Measurements from ENCODE around the gene BPIFB2.

Gene BPIFB2

GRCh38 chr20:33067806-33068205, 60.3 kb downstream of the BPIFB2 start:
- H3K4me2 ChIP-seq (ENCODE audit: low read length, poor library complexity, severe bottlenecking) = no peak overlapping the region
- no peak overlapping the region for H2BK120ac ChIP-seq (ENCODE audit: low read depth, low read length)
- no peak overlapping the region for H2BK12ac ChIP-seq (ENCODE audit: low read length in 2 of 2)
- no peak overlapping the region for H2AFZ ChIP-seq (ENCODE audit: low read depth, low read length)
- WGBS = 83% methylated on average over 3 of the region's 3 CpGs
- H3K4me1 ChIP-seq (ENCODE audit: control insufficient read depth, insufficient read depth, low read depth, low read length) = no peaks in the 10 kb centered on the region
- H2BK5ac ChIP-seq (ENCODE audit: low read depth, low read length, poor library complexity, severe bottlenecking) = no peak overlapping the region
- no peaks in the 10 kb centered on the region for H3K36me3 ChIP-seq (ENCODE audit: control insufficient read depth in 1 of 2, insufficient read depth in 2 of 2, low read depth in 1 of 2, low read length in 2 of 2)
- no peak overlapping the region for H3K4me3 ChIP-seq (ENCODE audit: insufficient read depth in 1 of 2, low read depth in 1 of 2, low read length in 2 of 2)
- no peak overlapping the region for H3K18ac ChIP-seq (ENCODE audit: low read depth in 1 of 2, low read length in 2 of 2)
- H4K91ac ChIP-seq (ENCODE audit: low read length) = no peak overlapping the region
- H3K23ac ChIP-seq (ENCODE audit: low read length in 2 of 2) = no peak overlapping the region
- no peak overlapping the region for H3K4ac ChIP-seq (ENCODE audit: low read depth in 1 of 2, low read length in 2 of 2)
- no peak overlapping the region for H3K9ac ChIP-seq (ENCODE audit: low read length)
- H3K79me1 ChIP-seq (replicated peaks; ENCODE audit: low read length, poor library complexity, severe bottlenecking) = no peaks in the 10 kb centered on the region
- peaks cover 9 to 72% of the 10 kb centered on the region in 2 experiments for H3K27me3 ChIP-seq (ENCODE audit: control insufficient read depth in 1 of 2, insufficient read depth in 1 of 2, low read length in 2 of 2)
- no peak overlapping the region for H2AK5ac ChIP-seq (ENCODE audit: low read length, severe bottlenecking)
- no peak overlapping the region for H3K14ac ChIP-seq (ENCODE audit: low read length in 2 of 2)
- no peak for DNase-seq
- H3K9me3 ChIP-seq (ENCODE audit: control insufficient read depth, low read length) = peaks cover 5% of the 10 kb centered on the region
- H2BK15ac ChIP-seq (ENCODE audit: low read depth, poor library complexity, severe bottlenecking) = no peak overlapping the region
- H3K27ac ChIP-seq (ENCODE audit: low read length, poor library complexity, severe bottlenecking) = no peak overlapping the region
- no peak overlapping the region for H4K8ac ChIP-seq (ENCODE audit: low read length)

DNA sequence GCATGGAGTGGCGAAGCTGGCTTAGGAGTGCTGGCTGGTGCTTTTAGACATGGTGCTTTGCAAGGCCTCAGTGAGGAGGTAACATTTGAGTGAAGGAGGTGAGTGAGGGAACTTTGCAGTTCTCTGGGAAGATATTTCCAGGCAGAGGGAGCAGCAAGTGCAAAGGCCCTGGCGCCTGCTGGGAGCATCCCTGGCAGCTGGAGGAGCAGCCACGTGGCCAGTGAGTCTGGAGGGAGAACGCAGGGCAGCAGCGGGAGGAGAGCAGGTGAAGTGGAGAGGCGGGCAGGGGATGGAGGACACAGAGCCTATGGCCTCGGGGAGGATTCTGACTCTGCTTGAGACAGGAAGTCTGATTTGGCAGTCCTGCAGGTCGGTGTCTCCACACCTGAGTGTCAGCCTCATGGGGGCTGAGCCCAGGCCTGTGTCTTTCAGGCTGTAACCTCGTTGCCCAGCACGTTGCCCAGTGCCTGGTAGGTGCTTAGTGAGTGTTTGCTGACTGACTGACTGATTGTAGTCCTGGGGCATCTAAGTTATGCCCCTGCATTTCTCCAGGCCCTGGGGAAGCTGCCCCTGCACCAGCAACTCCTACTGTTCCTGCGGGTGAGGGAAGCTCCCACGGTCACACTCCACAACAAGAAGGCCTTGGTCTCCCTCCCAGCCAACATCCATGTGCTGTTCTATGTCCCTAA, 60.9 kb downstream of the BPIFB2 start:
- no peak overlapping the region for H2AFZ ChIP-seq (ENCODE audit: low read depth, low read length)
- H2BK5ac ChIP-seq (ENCODE audit: low read depth, low read length, poor library complexity, severe bottlenecking) = no peak overlapping the region
- H3K18ac ChIP-seq (ENCODE audit: low read depth in 1 of 2, low read length in 2 of 2) = no peak overlapping the region
- H3K9me3 ChIP-seq (ENCODE audit: control insufficient read depth, low read length) = peaks cover 5% of the 10 kb centered on the region
- H3K27ac ChIP-seq (ENCODE audit: low read length, poor library complexity, severe bottlenecking) = no peak overlapping the region
- H4K91ac ChIP-seq (ENCODE audit: low read length) = no peak overlapping the region
- H2BK120ac ChIP-seq (ENCODE audit: low read depth, low read length) = no peak overlapping the region
- H2BK12ac ChIP-seq (ENCODE audit: low read length in 2 of 2) = no peak overlapping the region
- no peak overlapping the region for H2BK15ac ChIP-seq (ENCODE audit: low read depth, poor library complexity, severe bottlenecking)
- no peak overlapping the region for H3K23ac ChIP-seq (ENCODE audit: low read length in 2 of 2)
- WGBS = 59% methylated on average over 12 of the region's 12 CpGs
- no peak overlapping the region for H2AK5ac ChIP-seq (ENCODE audit: low read length, severe bottlenecking)
- no peak overlapping the region for H3K4me3 ChIP-seq (ENCODE audit: insufficient read depth in 1 of 2, low read depth in 1 of 2, low read length in 2 of 2)
- H3K79me1 ChIP-seq (replicated peaks; ENCODE audit: low read length, poor library complexity, severe bottlenecking) = no peaks in the 10 kb centered on the region
- no peak overlapping the region for H3K4ac ChIP-seq (ENCODE audit: low read depth in 1 of 2, low read length in 2 of 2)
- H3K36me3 ChIP-seq (ENCODE audit: control insufficient read depth in 1 of 2, insufficient read depth in 2 of 2, low read depth in 1 of 2, low read length in 2 of 2) = no peaks in the 10 kb centered on the region
- no peak overlapping the region for H3K9ac ChIP-seq (ENCODE audit: low read length)
- peaks cover 7 to 72% of the 10 kb centered on the region in 2 experiments for H3K27me3 ChIP-seq (ENCODE audit: control insufficient read depth in 1 of 2, insufficient read depth in 1 of 2, low read length in 2 of 2)
- H3K4me1 ChIP-seq (ENCODE audit: control insufficient read depth, insufficient read depth, low read depth, low read length) = no peaks in the 10 kb centered on the region
- H3K14ac ChIP-seq (ENCODE audit: low read length in 2 of 2) = no peak overlapping the region
- no peak overlapping the region for H3K4me2 ChIP-seq (ENCODE audit: low read length, poor library complexity, severe bottlenecking)
- DNase-seq = no peak
- no peak overlapping the region for H4K8ac ChIP-seq (ENCODE audit: low read length)

DNA sequence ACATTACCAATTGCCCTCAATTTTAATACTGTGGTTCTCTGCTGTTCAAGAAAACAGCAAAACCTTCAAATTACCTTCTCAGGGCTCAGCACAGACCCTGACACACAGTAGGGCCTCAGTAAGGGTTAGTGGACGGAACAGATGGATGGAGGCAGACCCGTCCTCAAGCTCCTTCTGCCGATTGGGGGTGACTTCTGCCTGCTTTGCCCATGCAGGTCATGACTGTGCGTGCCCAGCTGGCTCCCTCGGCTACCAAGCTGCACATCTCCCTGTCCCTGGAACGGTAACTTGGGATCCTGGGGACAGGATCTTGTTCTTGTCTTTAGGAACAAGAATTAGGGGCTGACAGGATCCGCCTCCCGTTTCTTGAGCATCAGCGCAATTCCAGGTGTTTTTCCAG, 62.2 kb downstream of the BPIFB2 start:
- Histone ChIP-seq H3K36me3 (ENCODE audit: control insufficient read depth in 1 of 2, insufficient read depth in 2 of 2, low read depth in 1 of 2, low read length in 2 of 2) (no peaks in the 10 kb centered on the region), H3K23ac (ENCODE audit: low read length in 2 of 2) (no peak overlapping the region), H2BK15ac (ENCODE audit: low read depth, poor library complexity, severe bottlenecking) (no peak overlapping the region), H2BK12ac (ENCODE audit: low read length in 2 of 2) (no peak overlapping the region), H3K18ac (ENCODE audit: low read depth in 1 of 2, low read length in 2 of 2) (no peak overlapping the region), H3K27me3 (ENCODE audit: control insufficient read depth in 1 of 2, insufficient read depth in 1 of 2, low read length in 2 of 2) (peaks cover 11 to 80% of the 10 kb centered on the region in 2 experiments), H2BK5ac (ENCODE audit: low read depth, low read length, poor library complexity, severe bottlenecking) (no peak overlapping the region), H3K9ac (ENCODE audit: low read length) (no peak overlapping the region), H2AK5ac (ENCODE audit: low read length, severe bottlenecking) (no peak overlapping the region), H3K4ac (ENCODE audit: low read depth in 1 of 2, low read length in 2 of 2) (no peak overlapping the region), H3K4me1 (ENCODE audit: control insufficient read depth, insufficient read depth, low read depth, low read length) (no peaks in the 10 kb centered on the region), H4K8ac (ENCODE audit: low read length) (no peak overlapping the region), H3K27ac (ENCODE audit: low read length, poor library complexity, severe bottlenecking) (no peak overlapping the region), H2BK120ac (ENCODE audit: low read depth, low read length) (no peak overlapping the region), H3K79me1 (replicated peaks; ENCODE audit: low read length, poor library complexity, severe bottlenecking) (no peaks in the 10 kb centered on the region), H3K4me2 (ENCODE audit: low read length, poor library complexity, severe bottlenecking) (no peak overlapping the region), H3K14ac (ENCODE audit: low read length in 2 of 2) (no peak overlapping the region), H3K4me3 (ENCODE audit: insufficient read depth in 1 of 2, low read depth in 1 of 2, low read length in 2 of 2) (no peak overlapping the region), H4K91ac (ENCODE audit: low read length) (no peak overlapping the region), H3K9me3 (ENCODE audit: control insufficient read depth, low read length) (peaks cover 5% of the 10 kb centered on the region), H2AFZ (ENCODE audit: low read depth, low read length) (no peak overlapping the region)
- 73% methylated on average over 9 of the region's 9 CpGs for WGBS
- DNase-seq = no peak

GRCh38 chr20:33070111-33071053, 62.9 kb downstream of the BPIFB2 start:
- no peak overlapping the region for H2BK12ac ChIP-seq (ENCODE audit: low read length in 2 of 2)
- no peak overlapping the region for H2BK15ac ChIP-seq (ENCODE audit: low read depth, poor library complexity, severe bottlenecking)
- no peak overlapping the region for H2BK120ac ChIP-seq (ENCODE audit: low read depth, low read length)
- H3K18ac ChIP-seq (ENCODE audit: low read depth in 1 of 2, low read length in 2 of 2) = no peak overlapping the region
- 84% methylated on average over 18 of the region's 19 CpGs for WGBS
- H3K27me3 ChIP-seq (ENCODE audit: control insufficient read depth in 1 of 2, insufficient read depth in 1 of 2, low read length in 2 of 2) = peaks cover 15 to 87% of the 10 kb centered on the region in 2 experiments
- no peaks in the 10 kb centered on the region for H3K36me3 ChIP-seq (ENCODE audit: control insufficient read depth in 1 of 2, insufficient read depth in 2 of 2, low read depth in 1 of 2, low read length in 2 of 2)
- H3K14ac ChIP-seq (ENCODE audit: low read length in 2 of 2) = no peak overlapping the region
- H3K4me2 ChIP-seq (ENCODE audit: low read length, poor library complexity, severe bottlenecking) = no peak overlapping the region
- no peak overlapping the region for H2BK5ac ChIP-seq (ENCODE audit: low read depth, low read length, poor library complexity, severe bottlenecking)
- no peak overlapping the region for H3K9ac ChIP-seq (ENCODE audit: low read length)
- H4K8ac ChIP-seq (ENCODE audit: low read length) = no peak overlapping the region
- no peak overlapping the region for H4K91ac ChIP-seq (ENCODE audit: low read length)
- no peak overlapping the region for H3K23ac ChIP-seq (ENCODE audit: low read length in 2 of 2)
- H3K4me1 ChIP-seq (ENCODE audit: control insufficient read depth, insufficient read depth, low read depth, low read length) = no peaks in the 10 kb centered on the region
- H3K9me3 ChIP-seq (ENCODE audit: control insufficient read depth, low read length) = peaks cover 5% of the 10 kb centered on the region
- no peak overlapping the region for H3K4me3 ChIP-seq (ENCODE audit: insufficient read depth in 1 of 2, low read depth in 1 of 2, low read length in 2 of 2)
- no peak overlapping the region for H3K27ac ChIP-seq (ENCODE audit: low read length, poor library complexity, severe bottlenecking)
- no peak overlapping the region for H2AFZ ChIP-seq (ENCODE audit: low read depth, low read length)
- H3K4ac ChIP-seq (ENCODE audit: low read depth in 1 of 2, low read length in 2 of 2) = no peak overlapping the region
- H2AK5ac ChIP-seq (ENCODE audit: low read length, severe bottlenecking) = no peak overlapping the region
- no peak for DNase-seq
- no peaks in the 10 kb centered on the region for H3K79me1 ChIP-seq (replicated peaks; ENCODE audit: low read length, poor library complexity, severe bottlenecking)
